GM15510 (cell line): ENCODE measurements around the gene AHCYL2.

Experiments used
- POLR2A ChIP-seq: IDR thresholded peaks from 3 replicates; pipeline ENCODE4 v1.6.1; 2011; ENCODE audit warnings: borderline replicate concordance; ENCODE audit not compliant: insufficient read length; ENCODE audit errors: extremely low read depth

The AHCYL2 gene

DNA sequence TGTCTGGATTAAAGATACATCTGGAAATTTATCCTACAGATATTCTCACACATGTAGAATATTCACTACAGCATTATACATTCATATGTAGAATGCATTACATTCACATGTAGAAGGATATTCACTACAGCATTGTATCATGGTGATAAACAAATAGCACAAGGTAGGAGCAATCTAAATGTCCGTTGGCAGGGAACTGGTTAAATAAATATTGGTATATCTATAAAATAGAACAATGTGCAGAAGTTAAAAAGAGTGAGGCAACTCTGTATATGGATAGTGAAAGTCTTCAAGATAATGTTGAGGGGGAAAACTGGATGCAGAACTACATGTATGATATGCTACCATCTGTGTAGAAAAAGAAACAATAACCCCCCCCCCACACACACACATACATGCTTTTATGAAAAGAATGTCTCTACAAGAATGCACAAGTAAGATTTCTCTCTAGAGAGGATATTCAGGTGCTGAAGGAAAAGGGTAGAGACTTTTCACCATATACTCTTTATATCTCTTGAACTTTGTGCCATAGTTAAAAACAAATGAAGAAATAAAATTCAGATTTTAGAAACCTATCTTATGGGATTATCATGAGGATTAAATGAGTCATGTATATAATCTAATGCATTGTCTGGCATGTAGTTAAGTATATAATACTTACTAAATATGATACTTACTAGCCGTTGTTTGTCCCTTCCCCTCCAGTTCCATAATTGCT lies 123.4 kb downstream of the AHCYL2 start:
- TF ChIP-seq POLR2A = no peak

DNA sequence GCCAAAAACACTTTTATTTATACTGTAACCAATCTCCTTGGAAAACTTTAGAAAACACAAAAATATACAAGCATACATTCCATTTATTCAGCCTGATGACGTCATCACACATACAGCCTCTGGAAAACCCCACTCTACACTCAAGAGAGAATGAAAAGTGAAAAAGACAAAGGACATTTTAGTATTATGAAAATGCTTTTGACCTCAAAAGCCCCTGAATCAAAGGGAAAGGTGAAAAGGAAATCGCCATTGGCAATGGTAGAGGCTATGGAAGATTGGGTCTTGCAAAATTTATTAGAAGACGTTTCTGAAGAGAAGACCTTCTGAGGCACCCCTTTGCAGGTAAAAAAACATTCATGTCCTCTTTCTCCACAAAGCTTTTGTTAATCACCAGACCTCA lies 126.5 kb downstream of the AHCYL2 start:
- TF ChIP-seq POLR2A = no peak

DNA sequence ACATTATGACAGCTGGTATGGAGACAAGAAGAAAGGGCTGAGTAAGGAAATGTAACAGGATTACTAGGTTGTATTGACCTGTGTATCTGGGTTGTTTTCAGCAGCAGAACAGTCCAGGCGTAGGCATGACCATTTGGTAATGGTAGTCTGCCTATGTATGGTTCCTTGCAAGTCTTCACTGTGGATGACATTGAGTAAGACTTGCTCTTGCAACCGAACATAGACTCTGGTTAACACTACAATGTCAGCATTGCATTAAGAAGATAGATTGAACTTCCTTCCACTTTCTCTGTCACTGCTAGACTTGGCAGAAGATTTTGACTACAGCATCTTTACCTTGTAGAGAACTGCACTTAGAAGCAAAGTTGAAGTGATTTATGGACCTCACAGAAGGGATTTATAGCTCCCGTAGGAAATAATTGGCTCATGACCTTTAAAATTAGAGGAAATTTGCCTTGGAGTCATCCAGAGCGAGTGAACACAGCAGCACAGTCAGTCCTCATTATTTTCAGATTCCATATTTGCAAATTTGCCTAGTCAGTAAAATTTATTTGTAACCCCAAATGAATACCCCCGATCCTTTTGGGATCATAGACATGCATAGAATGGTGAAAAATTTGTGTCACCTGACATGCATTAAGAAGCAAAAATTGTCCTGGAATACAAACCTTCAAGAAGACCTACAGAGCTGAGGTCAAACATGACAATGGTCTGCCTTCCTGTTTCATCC lies 129.8 kb downstream of the AHCYL2 start:
- TF ChIP-seq POLR2A = no peak

DNA sequence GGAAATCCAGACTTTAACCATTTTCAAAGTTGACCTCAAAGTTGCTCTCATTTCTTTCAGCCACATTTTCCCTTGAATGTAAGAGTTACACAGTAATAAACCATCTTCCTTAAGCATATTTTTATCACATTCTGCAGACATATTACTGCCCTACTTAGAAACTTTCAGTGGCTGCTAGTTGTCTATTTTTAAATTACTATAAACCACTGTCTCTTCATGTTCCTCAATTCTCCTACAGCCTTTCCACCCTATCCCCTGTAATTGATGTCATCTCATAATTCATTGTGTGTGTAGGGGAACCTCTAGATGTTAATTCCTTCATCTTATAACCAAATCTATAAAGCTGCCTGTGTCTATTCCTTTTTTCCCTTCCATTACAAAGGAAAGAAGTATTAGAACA lies 131.3 kb downstream of the AHCYL2 start:
- no peak for TF ChIP-seq POLR2A

DNA sequence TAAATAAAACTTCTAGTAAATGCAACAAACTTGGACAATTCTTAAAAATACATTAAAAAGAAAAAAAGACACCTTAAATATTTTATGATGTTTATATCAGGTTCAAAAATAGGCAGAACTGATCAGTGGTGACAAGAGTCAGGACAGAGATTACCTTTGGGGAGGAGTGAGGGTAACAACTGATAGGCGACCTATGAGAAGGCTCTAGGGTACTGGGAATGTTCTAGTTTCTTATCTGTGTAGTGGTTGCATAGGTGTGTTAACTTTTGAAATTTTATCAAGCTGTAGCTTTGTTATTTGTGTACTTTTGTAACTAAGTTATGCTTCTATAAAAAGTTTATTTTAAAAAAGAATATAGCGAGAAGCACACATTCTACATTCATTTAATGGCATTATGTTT lies 134.3 kb downstream of the AHCYL2 start:
- no peak for TF ChIP-seq POLR2A

DNA sequence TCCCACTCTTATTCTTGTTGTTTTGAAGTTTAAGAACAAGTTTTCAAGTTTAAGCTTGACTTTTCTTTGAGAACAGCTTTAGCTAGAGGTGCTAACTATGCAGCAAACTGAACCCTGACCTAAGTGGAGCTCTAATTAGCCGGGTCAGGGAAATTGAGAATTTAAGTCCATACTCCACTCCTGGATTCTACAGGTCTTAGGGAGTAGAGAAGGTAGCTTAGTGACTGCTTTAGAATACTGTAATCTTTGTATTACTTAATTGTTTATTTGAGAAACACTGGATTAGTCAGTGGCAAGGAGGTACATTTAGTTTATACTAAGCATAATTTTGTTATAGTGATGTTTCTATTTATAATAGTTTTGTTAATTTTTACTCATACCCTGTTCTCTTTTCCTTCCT lies 134.8 kb downstream of the AHCYL2 start:
- TF ChIP-seq POLR2A = no peak

DNA sequence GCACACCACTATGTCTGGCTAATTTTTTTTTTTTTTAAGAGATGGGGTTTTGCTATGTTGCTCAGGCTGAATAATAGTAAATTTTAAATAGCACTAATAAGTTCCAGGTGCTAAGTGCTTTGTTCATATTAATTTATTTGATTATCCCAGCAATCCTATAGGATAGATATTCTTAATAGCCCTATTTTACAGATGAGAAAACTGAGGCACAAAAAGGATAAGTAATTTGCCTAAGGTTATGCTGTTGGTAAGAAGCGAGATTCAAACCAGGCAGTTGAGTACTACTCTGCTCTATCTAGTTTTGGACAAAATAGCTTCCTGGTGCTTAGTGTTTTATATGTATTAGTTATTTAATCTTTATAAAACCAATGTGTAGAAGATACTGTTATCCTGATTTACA lies 136.9 kb downstream of the AHCYL2 start:
- TF ChIP-seq POLR2A = no peak

DNA sequence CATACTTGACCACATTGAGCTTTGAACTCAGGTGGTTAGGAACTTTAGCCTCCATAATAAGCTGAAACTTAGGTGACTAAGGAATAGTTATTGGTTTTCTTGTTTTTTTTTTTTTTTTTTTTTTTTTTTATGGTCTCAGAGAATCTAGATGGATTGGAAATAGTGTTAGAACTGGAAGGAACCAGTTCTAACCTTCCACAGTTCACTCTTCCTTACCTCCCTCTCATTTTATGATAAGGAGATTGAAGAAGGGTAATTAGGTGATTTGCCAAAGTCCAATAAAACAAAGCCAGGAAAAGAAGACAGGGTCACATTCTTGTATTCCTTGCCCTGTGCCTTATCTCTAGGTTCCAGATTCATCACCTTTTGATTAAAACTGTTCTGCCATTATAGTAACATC lies 137.7 kb downstream of the AHCYL2 start:
- TF ChIP-seq POLR2A = no peak

DNA sequence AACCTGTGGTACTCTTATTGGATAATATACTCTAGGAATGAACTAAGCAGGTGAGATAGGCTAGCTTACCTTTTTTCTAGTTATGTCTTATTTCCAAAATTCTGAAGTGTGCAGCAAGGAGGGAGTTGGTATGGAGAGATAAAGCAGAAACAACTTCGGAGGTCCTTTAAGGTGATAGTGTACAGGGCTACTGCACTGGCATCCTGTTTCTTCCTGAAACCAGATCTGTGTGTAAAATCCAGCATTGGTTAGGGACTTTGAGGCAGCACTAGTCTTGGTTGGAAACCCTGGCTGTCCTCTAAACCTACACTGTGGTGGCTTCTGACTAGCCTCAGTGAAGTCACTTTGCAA lies 142.5 kb downstream of the AHCYL2 start:
- no peak for TF ChIP-seq POLR2A

DNA sequence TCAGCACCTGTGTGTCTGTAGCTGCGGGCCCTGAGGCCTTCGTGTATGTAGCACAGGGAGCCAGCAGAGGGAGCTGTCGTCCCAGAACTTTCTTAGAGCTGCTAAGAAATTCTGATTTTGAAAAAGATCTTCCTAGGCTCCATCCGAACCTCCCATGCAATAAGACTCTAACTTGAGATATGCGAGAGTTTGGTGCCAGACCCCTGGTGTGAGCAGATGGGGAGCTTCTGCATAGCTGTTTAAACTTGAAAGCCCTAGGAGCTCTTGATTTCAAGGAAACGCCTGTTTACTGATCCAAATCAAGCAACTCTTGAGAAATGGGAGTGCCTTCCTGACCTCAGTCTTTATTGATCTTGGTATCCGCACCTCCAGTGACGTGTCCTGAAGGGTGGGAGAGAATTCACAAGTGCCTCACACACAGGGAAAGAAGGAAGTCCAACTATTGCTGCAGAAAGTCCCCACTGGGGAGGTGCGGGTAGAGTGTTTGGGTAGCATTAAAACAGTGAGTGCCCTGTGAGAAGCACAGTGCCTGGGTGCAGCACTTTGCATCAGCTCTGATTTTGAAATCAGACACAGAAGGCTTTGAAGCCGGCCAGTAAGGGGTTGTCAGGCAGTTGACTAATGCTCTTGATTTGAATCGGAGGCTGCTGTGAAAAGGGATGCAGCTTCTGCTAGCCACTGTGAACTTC lies 143.0 kb downstream of the AHCYL2 start:
- TF ChIP-seq POLR2A = no peak

DNA sequence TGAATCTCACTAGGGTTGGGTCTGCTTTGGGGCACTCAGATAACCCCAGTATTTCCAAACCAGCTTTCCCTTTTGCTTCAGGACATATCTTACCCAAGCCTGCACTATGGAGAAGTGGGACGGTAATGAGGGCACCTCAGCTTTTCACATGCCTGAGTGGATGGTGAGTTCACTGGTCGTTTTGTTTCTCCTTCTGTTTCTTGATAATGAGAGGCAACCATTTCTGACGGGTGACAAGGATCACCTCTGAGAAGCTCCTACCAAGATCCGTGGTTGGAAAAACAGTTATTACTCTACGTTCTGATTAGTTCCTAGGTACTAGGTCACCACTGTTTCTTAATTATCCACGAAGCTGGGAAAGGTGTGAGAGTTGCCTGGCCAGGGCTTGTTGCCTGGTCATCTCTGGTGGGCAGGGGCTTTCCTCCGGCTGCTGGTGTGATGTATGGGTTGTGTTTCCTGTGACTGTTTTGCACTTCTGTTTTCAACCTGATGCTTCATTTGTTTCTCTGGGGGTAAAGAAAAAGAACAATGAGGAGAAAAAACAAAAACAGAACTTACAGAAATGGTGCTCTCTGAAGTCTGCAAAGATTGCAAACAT lies 143.7 kb downstream of the AHCYL2 start:
- TF ChIP-seq POLR2A = no peak

DNA sequence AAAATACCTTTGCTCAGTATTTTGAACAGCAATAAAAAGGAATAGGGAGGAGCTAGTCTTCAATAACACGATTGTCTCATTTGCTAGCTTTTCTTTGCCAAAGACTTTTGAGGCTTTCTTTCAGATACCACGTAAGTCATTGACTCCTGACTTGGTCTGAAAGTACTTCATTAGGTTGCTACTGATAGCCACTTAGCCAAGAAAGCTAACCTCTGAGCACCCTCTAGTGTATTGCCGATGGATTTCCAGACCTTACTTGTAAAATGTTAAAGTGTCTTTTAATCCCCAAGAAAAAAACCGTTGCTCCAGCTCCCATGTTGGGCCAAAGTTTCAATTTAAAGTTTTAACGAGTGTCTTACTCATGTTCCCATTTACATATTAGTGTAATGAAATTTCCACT lies 146.0 kb downstream of the AHCYL2 start:
- no peak for TF ChIP-seq POLR2A

DNA sequence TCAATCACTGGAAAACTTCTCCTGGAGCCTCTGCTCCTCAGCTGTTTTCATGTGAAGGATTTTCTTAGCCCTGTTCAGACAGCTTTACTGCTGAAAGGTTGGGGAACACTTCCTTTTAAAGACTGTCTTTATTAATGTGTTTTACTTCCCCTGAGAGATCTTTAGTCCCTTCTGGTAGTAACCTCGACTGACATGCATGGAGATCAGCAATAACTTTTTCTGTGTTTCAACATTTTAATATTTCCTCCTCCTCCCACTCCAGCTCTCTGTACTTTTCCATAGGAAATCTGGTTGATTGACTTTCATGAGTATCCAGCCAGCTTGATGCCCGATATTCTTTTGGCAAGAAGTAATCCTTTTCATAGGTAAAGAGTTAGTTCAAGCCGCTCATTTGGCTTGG lies 146.7 kb downstream of the AHCYL2 start:
- no peak for TF ChIP-seq POLR2A

DNA sequence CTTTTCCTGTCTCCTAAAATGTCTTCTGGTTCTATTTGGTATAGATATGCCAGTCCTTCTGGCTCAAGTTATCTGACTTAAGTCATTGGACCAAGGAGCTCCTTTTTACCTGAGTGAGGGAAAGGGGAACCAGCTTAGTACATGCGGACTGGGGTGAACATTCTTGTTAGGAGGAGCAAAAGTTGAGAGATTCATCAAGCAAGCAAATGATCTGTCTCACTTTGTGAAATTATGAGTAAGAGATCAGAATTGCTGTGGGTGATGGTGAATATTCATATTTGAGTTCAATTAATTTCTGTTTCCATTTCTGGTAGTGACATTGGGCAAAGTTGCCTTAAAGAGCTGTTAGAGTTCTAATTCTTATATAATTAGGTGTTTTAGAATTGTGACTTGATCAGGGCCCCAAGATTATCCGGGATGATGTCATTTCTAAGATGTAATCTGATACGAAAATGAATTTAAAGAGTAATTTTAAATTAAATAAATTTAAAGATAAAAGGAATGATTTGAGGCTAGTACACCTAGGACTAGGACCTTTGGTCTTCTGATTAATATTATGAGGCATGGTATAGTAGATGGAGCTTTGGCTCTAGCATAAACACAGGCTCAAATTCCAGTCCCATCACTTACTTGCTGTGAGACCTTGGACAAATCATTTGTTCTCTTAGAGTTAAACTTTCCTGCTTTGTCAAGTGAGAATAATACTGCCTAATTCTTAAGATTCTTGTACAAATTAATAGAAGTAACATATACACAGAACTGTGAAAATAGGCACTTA lies 149.0 kb downstream of the AHCYL2 start:
- no peak for TF ChIP-seq POLR2A
